ENCODE data around the gene SLC35E3.
"Not testable (repeated sequence)": the region's sequence is repeated elsewhere in the genome, so short reads cannot be mapped to it uniquely, and the experiment has no call there.

The SLC35E3 gene

DNA sequence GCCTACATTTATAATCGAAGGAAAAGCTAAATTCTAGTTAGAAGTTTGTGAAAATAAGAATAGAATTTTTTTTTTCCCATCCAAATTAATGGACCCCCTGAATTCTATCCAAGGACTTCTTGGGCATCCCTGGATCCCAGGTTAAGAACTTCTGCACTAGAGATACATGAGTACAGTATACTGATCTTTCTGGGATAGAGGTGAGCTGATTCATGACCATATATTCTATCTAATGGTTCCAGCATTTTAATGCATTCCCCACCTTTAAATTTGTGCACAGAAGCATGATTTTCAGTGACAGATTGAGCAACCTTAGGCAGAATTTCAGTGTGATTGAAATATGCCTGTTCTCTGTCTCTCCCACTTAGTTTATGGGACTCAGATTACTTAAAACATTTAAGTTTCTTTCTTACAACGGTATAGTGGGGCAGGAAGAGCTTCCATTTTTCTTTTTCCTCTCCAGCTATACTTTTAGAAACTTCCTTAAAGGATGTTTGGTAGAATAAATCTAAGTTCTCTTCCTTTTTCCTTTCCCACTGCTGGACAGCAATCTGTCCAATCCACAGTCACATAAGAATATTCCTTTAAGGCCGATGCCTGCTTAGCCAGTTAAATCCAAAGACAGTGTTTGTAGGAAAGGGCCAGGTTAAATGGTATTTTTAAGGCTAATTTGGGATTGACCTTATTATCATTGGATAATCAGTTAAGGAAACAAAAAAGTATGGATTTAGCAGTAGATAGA is 68.7 kb downstream of the SLC35E3 start:
- DNase-seq, result no peak

DNA sequence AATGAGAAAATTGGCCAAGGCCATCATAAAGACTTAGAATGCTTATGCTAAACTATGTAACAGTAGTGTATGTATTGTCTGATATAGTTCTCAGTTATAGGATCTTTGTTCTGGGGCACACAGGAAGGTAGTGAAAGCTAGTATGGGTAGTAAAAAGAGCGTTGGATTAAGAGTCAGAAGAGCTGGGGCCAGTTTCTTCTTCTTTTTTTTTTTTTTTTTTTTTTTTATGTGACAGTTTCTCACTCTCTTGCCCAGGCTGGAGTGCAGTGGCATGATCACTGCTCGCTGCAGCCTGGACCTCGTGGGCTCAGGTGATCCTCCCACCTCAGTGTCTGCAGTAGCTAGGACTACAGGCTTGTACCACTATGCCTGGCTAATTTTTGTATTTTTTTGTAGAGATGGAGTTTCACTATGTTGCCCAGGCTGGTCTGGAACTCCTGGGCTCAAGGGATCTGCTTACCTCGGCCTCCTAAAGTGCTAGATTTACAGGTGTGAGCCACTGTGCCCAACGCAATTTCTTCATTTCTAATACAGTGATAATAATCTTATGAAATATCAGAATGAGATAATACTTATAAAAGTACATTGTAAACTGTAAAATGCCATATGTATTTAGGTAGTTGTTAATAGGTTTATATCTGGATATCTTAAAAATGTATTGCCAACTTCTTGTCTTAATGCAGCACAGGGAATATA is 69.4 kb downstream of the SLC35E3 start:
- DNase-seq, result no peak

DNA sequence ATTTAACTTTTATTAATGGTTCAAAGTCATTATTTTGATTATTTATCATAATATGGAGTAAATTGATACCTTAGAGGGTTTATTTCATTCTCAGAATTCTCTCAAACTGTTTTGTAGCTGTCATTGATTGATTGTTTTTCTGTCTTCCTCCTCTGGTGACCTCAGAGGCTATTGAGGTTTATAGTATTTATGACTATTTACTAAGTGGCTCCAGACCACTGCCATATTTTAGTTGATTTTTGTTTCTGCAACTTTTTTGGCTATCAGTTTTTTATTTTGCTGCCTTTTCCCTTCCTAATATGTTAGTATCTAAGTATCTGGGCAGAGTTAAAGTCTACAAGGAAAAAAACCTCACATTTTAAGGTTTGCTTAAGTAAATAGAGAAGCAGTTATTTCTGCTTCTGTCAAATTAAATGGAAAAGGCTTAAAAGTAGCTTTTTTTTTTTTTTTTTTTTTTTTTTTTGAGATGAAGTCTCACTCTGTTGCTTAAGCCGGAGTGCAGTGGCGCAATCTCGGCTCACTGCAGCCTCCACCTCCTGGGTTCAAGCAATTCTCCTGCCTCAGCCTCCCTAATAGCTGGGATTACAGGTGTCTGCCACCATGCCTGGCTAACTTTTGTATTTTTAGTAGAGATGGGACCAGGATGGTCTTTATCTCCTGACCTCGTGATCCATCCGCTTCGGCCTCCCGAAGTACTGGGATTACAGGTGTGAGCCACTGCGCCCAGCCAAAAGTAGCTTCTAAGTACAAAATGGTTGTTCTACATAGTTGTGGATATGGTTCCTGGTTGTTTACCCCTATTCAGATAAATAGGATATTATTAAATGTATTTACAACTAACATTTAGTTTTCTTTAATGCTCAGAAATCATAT is 70.2 kb downstream of the SLC35E3 start:
- DNase-seq, result no peak

DNA sequence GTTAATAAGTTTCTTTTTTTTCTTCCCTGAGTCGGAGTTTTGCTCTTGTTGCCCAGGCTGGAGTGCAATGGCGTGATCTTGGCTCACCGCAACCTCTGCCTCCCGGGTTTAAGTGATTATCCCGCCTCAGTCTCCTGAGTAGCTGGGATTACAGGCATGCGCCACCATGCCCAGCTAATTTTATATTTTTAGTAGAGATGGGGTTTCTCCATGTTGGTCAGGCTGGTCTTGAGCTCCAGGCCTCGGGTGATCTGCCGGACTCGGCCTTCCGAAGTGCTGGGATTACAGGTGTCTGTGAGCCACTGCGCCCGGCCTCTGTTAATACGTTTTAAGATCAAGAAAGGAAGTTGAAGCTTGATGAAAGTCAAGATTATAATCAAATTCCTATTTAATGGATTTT is 73.5 kb downstream of the SLC35E3 start:
- not testable (repeated sequence) for DNase-seq

DNA sequence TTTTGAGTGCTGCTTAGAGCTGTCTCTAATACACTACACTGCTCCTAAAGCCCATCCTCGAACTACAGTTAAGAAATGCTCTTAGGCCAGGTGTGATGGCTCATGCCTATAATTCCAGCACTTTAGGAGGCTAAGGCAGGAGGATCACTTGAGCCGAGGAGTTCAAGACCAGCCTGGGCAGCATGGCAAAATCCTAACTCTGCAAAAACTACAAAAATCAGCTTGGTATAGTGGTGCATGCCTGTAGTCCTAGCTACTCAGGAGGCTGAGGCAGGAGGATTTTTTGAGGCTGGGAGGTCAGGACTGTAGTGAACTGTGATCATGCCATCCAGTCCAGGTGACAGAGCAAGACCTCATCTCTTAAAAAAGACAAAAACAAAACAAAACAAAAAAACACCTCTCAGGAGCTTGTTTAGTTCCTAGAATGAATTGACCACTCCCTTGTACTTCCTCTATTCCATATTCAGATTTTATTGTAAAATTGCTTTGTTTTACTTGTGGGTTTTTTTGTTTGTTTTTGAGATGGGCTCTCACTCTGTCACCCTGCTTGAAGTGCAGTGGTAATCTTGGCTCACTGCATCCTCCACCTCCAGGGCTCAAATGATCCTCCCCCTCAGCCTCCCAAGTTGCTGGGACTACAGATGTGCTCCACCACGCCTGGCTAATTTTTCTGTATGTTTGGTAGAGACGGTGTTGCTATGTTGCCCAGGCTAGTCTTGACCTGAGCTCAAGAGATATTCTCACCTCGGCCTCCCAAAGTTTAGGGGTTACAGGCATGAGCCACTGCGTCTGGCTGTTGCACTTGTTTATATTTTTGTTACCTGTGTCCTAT is 75.6 kb downstream of the SLC35E3 start:
- no peak for DNase-seq

DNA sequence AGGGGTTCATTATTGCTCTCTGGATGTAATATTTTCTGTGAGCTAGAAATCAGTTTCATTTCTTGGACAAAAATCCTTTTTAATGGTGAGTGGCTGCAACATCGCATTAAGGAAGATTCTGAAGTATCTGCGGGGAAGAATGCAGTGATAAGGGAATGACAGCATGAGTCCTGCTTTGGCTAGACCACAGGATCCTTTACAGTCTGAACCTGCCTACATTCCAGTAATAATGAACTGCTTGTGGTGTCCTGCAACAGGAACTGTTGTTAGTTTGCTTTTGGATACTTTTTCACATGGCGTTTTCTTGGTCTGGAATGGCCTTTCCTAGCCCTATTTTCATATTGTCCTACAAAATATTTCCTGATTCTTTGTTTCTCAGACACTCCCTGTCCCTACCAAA is 77.7 kb downstream of the SLC35E3 start:
- no peak for DNase-seq

DNA sequence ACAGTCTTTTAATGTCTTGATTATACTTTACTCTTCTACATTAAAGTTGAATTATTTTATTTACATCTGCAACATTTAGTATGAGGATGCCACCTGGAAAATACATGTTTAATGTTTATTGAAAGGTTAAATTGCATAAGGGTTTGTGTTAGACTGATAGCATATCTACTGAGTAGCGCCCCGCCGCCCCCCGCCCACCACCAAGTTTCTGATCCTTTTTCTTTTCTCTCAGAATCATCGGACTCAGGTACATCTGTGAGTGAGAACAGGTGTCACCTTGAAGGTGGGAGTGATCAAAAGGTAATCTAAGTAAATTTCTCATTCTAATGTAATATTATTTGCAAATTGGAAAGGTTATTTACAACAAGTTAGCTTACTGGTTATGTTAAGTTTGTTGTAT is 78.2 kb downstream of the SLC35E3 start:
- DNase-seq, result no peak

DNA sequence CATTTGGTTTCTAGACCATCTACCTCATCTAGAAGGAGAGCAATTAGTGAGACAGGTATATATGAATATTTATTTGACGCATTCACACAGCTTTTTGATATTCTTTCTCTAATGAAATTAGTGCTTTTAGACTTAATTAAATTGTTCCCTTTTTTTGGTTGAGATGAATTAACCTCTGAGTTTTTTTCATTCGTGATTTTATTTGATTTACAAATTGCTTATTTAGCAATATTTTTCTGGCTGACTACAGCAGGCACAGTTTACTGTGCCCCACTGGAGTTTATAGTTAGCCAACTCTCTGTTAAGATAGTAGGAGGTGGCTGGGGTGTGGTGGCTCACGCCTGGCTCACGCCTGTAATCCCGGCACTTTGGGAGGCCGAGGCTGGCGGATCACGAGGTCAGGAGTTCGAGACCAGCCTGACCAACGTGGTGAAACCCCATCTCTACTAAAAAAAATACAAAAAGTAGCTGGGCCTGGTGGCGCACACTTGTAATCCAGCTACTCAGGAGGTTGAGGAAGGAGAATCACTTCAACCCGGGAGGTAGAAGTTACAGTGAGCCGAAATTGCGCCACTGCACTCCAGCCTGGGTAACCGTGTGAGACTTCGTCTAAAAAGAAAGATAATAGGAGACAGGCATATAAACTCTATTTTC is 78.7 kb downstream of the SLC35E3 start:
- DNase-seq, result no peak

DNA sequence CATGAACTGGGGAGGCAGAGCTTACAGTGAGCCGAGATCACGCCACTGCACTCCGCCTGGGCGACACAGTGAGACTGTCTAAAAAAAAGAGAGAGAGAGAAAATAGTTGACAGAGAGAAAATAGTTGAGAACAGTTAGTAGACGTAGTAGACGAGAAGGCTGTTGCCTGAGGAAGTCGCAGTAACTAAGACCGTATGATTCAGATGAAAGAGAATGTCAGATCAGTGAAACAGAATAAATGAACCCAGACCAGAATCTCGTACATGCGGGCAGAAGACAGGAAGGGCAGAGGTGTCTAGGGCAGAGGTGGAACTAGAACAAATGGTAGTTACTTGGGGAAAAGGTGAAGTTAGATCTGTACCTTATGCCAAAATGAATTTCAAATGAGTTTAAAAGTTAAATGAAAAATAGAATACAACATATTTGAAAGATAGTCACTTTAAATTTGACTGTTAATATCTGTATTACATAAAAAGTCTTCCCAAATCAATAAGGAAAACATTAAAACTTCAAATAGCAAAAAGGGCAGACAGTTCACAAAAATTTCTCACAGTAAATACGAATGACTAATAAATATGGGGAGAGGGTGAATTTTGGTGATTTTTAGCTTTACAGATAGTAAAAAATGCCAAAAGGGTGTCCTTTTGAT is 79.7 kb downstream of the SLC35E3 start:
- DNase-seq, result no peak

DNA sequence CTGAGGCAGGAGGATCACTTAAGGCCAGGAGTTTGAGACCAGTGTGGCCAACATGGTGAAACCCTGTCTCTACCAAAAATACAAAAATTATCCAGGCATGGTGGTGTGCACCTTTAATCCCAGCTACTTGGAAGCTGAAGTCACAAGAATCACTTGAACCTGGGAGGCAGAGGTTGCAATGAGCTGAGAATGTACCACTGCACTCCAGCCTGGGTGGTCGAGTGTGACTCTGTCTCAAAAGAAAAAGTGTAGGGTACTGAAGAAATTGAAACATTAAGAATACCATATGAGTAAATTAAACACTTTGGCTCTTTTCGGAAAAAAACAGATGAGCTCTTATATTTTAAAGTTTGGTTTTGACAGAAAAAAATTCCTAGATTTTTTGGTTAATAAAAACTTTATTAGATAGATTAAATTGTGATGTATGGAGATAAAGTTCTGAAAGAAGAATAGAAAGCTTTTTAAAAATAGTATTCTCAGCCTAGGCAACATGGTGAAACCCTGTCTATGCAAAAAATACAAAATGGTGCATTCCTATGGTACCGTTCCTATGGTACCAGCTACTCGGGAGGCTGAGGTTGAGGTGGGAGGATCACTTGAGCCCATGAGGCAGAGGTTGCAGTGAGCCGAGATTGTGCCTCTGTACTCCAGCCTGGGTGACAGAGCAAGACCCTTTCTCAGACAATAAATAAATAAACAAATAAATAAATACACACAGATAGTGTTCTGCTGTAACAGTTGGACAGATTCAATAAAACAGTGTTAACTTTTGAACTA is 82.1 kb downstream of the SLC35E3 start:
- DNase-seq, result no peak

DNA sequence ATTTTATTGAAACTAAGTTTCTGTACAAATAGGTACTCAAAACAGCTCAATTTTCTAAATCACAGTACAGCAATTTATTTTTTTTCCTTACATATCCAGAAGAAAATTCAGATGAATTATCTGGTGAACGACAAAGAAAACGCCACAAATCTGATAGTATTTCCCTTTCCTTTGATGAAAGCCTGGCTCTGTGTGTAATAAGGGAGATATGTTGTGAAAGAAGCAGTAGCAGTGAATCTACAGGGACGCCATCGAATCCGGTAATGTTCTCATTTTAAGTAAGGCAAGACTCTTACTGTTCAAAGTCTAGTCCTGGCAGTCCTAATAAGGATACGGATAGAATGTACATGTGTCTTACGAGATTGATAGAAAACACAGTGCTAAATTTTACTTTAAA is 82.7 kb downstream of the SLC35E3 start:
- DNase-seq, result no peak
